ENCODE results near the gene NOL3.

- TF ChIP-seq CTCF (IDR thresholded peaks at IDR 0.05): peak in 2 of 5 experiments; percentile 28 to 48
- peak; percentile 15 to 36 for TF ChIP-seq POLR2A (IDR thresholded peaks at IDR 0.05)
These were observed 3.7 kb downstream of the NOL3 start for GRCh38 chr16:67173808-67174705.

Data from tibial nerve (tissue), 3 donors.